AG04450 (cell line): ENCODE measurements around the gene DTNBP1. TPM values are rescaled to one million over a fixed set of nuclear protein-coding genes. Genes with fewer than 3 reads are reported as not detected.

Experiments
- CTCF ChIA-PET: fragments of 300-600, 350-600 bp; formaldehyde crosslinking; extraction: SDS; loops from one replicate; lab custom pipeline; 2022; ENCODE audit warnings: antibody characterized with exemption, inconsistent platforms; lab: Charles Lee
- POLR2A ChIA-PET: fragments of 350-600 bp; formaldehyde crosslinking; extraction: SDS; loops from one replicate; lab custom pipeline; 2021; ENCODE audit warnings: antibody characterized with exemption, inconsistent platforms; lab: Yijun Ruan, JAX
- DNase-seq: peaks from one replicate; pipeline ENCODE4 v3.0.0-alpha.2; 2011; ENCODE audit warnings: low read depth, low spot score
- H3K27ac ChIP-seq: one replicate; pipeline ENCODE4 v1.5.1; 2012; ENCODE audit warnings: low read depth, low read length, control low read depth
- H3K27me3 ChIP-seq: one replicate; pipeline ENCODE4 v1.6.0; 2012; ENCODE audit warnings: low read length; ENCODE audit not compliant: control insufficient read depth, insufficient read depth
- H3K4me3 ChIP-seq: 2 replicates; pipeline ENCODE4 v1.5.1; 2011; ENCODE audit warnings: mild to moderate bottlenecking, low read depth, low read length, control low read depth
- H3K9me3 ChIP-seq: 2 replicates; pipeline ENCODE4 v1.5.1; 2012; ENCODE audit warnings: low read length; ENCODE audit not compliant: control insufficient read depth, insufficient read depth
- CTCF ChIP-seq: IDR thresholded peaks from 2 replicates; pipeline ENCODE4 v1.5.1; 2011; ENCODE audit warnings: low read depth, low read length, control low read depth, inconsistent platforms
- polyA plus RNA-seq: library from polyadenylated mRNA; depleted of rRNA; stranded (reverse); fragments of >200 nt; gene quantifications from 2 replicates; pipeline ENCODE4 v1.2.3, GENCODE V29; 2011

The DTNBP1 gene
- polyA plus RNA-seq, 1 experiment, result 15.2 TPM

- no peak overlapping the region for H3K4me3 ChIP-seq
- no peak overlapping the region for H3K27ac ChIP-seq
- ChIA-PET CTCF (interaction anchor here (1.7 kb wide), 1 partner anchor 530 kb away, joined by 4 read pairs; no protein-coding TSS in a partner anchor), POLR2A (no interaction called here)
- H3K9me3 ChIP-seq, result no peaks in the 10 kb centered on the region
- no peak for TF ChIP-seq CTCF
- H3K27me3 ChIP-seq, result peaks cover 40% of the 10 kb centered on the region
- no peak for DNase-seq
Observed at GRCh38 chr6:15675536-15676220, 12.8 kb upstream of the DTNBP1 start.

GRCh38 chr6:15674690-15675386, 12.0 kb upstream of the DTNBP1 start:
- CTCF ChIA-PET, result interaction anchor here (1.7 kb wide), 1 partner anchor 531 kb away, joined by 4 read pairs; no protein-coding TSS in a partner anchor
- peaks cover 37% of the 10 kb centered on the region for H3K27me3 ChIP-seq

GRCh38 chr6:15673666-15674065, 10.8 kb upstream of the DTNBP1 start:
- TF ChIP-seq CTCF, result no peak
- Histone ChIP-seq H3K27ac (no peak overlapping the region), H3K27me3 (peaks cover 45% of the 10 kb centered on the region), H3K9me3 (no peaks in the 10 kb centered on the region), H3K4me3 (no peak overlapping the region)
- ChIA-PET CTCF (interaction anchor here (0.6 to 1.8 kb wide), 3 partner anchors 18 to 1699 kb away, joined by 3 to 7 read pairs (median 3); no protein-coding TSS in a partner anchor), POLR2A (no interaction called here)
- no peak for DNase-seq

More at GRCh38 chr6:15674690-15675386, 12.0 kb upstream of the DTNBP1 start:
- POLR2A ChIA-PET, result no interaction called here
- no peaks in the 10 kb centered on the region for H3K9me3 ChIP-seq
- no peak for DNase-seq
- TF ChIP-seq CTCF, result no peak
- no peak overlapping the region for H3K27ac ChIP-seq
- H3K4me3 ChIP-seq, result no peak overlapping the region

GRCh38 chr6:15672818-15673217, 10.0 kb upstream of the DTNBP1 start:
- CTCF ChIA-PET, result interaction anchor here (1.3 to 1.8 kb wide), 2 partner anchors 19 to 20 kb away, joined by 3 to 7 read pairs; no protein-coding TSS in a partner anchor
- Histone ChIP-seq H3K4me3 (no peak overlapping the region), H3K27ac (no peak overlapping the region), H3K9me3 (no peaks in the 10 kb centered on the region), H3K27me3 (peaks cover 46% of the 10 kb centered on the region)
- POLR2A ChIA-PET, result no interaction called here
- no peak for TF ChIP-seq CTCF
- no peak for DNase-seq

- POLR2A ChIA-PET, result no interaction called here
Observed at GRCh38 chr6:15672291-15672690, 9.5 kb upstream of the DTNBP1 start.

More at GRCh38 chr6:15672291-15672690, 9.5 kb upstream of the DTNBP1 start:
- no peak for DNase-seq
- CTCF ChIA-PET, result interaction anchor here (1.8 kb wide), 1 partner anchor 19 kb away, joined by 7 read pairs; no protein-coding TSS in a partner anchor
- Histone ChIP-seq H3K27me3 (peaks cover 41% of the 10 kb centered on the region), H3K9me3 (no peaks in the 10 kb centered on the region), H3K4me3 (no peak overlapping the region), H3K27ac (no peak overlapping the region)
- no peak for TF ChIP-seq CTCF
